ENCODE results near the gene DISC1.
"Not testable (repeated sequence)": the region's sequence is repeated elsewhere in the genome, so short reads cannot be mapped to it uniquely, and the experiment has no call there.

The DISC1 gene

DNA sequence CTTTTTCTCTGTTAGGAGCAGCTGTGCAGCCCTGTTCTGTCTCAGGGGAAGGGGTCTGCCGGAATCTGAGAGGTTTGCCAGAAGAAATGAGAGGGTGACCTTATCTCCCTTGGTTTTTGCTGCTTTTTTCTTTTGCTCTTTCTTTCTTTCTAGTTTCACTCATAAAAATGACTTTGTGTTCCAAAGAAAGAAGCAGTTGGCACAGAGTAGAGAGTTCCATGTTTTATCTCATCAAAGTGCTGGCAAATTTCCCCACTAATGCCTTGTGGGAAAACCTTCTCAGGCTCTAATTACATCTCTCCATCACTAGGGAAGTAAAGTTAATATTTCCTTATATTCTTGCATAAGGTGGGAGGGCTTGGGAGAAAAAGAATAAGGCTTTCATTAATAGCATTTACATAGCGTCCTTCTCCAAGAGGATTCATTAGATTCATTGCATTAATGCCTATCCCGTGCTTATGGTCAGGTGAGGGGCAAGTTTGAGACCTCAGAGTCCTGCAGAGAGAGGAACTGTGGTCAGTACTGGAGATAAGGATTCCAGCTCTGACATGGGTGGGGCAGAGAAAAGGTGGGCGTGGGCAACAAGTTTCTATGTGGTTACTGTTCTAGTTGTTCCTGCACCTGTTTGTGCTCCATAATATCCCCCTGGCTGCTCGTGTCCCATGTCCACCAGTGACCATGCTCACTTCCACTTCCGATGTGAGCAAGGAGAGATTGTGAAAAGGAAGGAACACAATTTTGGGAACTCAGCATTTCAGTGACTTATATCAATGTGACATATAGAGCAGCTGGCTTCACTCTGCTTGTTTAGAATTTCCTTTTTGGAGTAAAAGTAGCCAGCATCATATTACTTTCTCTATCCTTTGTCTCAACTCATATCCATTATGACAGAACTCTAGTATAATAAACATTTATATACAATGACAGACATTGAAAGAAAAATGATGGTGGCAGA is 79.5 kb downstream of the DISC1 start:
- DNase-seq = no peak

- DNase-seq = no peak
Observed at GRCh38 chr1:231706934-231707333, 80.3 kb downstream of the DISC1 start.

DNA sequence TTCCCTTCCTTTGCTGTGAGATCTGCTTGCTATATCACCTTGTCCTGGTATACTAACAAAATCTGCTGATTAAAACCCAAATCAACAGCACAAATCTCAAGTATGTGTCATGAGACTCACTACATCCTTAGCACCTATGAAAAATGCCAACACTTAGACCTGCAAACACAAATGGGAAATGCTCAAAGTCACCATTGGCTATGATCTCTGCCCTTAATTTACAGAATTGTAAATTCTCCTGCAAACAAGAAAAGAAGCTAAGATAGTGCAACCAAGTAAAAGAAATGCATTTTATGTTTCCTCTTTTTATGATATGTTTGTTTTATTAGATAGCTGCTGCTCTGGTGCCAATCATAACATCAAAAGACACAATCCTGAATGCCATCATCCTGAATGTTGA is 80.8 kb downstream of the DISC1 start:
- no peak for DNase-seq

DNA sequence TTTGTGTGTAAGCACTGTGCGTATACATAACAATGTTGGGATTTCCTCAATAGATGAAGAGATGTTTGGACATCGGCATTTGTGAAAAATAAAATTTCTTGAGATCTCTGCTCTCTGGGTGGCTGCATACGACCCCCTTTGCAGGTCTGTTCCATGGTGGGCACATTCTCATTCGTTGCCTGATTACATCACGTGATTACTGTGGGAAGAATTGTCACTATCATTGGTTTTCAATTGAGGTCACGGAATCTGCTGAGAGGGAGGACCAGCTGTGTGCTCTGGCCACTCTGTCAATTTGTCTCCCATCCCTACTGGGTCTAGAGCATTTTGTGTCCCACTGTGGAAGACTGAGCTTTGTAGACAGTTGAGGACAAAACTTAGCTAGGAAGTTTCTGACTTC is 81.8 kb downstream of the DISC1 start:
- DNase-seq = no peak

DNA sequence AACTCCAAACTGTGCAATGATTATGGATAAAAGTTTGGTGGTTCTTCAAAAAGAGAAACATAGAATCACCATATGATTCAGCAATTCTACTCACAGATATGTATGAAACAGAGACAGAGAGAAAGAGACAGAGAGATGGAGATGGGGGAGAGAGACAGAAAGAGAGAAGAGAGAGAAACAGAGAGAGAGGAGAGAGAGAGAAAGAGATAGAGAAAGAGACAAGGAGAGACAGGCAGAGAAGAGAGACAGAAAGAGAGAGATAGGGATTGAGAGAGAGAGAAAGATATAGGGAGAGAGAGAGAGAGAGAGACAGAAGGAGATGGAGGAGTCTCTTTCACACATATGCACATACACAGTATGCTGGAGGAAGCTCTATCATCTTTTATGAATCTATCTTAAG is 87.8 kb downstream of the DISC1 start:
- no peak for DNase-seq

GRCh38 chr1:231715816-231716722 is 89.5 kb downstream of the DISC1 start:
- no peak for DNase-seq

DNA sequence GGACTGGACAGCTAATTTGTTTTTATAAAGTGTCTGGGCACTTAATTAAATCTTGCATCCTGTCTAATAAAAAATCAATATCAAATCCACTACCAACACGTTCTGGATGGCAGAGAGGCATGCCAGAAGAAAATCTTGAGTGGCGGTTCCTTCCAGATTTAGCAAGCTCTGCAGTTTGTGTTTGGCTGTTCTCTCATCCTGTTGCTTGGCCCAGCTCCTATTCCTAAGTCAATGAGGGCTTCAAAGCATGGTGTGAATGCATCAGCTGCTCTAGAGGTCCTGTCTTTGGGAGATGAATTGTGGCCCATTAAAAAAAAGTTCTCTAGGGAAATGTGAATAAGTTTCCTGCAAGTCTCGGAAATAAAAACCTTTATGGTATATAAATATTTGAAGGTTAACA is 90.3 kb downstream of the DISC1 start:
- DNase-seq = no peak

DNA sequence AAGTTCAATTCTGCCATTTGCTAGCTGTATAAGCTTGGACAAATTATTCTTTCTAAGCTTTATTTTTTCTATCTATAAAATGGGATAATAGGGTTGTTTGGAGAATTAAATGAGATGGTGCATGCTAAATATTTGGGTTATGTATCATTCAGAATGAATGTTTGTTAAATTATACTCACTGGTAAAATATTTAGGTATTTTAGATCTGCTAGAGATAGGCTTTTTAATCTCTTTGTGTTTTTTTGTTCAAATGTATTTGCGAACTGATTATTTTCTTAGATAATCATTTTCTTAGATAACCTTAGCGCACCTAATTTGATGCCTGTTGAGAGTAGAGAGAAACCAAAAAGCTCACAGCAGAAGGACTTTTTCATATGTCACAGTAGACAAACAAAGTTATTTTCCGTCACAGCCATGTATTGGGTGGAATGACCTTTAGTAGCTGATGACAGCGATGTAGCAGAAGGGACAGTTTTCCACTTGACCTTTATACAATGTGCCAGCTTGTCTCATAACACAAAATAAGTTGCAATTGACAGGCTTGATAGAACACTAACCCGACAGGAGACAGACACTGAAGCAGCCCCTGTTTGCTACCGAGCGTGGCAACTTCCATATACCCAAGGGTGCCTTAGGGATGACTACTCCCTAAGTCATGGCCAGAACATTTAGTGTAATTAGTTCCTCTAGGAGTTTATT is 93.0 kb downstream of the DISC1 start:
- DNase-seq = no peak

GRCh38 chr1:231720652-231721325 is 94.2 kb downstream of the DISC1 start:
- DNase-seq = no peak

DNA sequence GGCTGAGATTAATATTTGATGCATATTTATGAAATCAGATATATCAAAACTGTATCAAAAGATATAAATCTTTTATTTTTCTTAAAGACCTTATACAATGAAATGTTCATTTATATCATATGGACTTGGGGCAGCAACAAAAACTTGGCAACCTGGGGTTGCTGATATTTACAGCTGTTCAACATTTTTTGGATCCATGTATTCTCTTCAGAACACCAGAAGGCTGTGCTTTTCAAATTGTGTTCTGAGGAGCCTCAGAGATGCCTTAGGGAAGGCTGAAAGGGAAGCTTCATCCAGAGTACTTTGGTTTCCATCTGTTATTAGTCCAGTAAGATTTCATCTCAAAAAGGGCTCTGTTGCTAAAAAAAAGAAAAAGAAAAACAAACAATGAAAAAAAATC is 94.8 kb downstream of the DISC1 start:
- no peak for DNase-seq

GRCh38 chr1:231722356-231722755 is 95.8 kb downstream of the DISC1 start:
- DNase-seq = no peak

DNA sequence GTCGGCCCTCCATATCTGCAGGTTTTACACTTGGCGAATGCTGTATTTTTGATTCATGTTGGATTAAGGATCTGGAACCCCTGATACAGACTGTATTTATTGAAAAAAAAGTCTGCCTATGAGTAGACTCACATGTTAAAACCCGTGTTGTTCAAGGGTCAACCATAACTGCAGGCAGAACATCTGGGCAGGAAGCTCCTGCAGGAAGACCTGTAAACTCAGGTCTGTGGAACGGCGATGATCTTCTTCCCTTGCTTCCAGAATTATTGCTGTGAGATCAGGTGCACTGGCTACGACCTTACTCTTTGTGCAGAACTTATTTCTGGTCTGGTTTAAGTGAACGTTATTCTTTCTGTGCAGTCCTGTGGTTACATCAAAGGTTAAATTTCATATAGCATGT is 96.6 kb downstream of the DISC1 start:
- no peak for DNase-seq

DNA sequence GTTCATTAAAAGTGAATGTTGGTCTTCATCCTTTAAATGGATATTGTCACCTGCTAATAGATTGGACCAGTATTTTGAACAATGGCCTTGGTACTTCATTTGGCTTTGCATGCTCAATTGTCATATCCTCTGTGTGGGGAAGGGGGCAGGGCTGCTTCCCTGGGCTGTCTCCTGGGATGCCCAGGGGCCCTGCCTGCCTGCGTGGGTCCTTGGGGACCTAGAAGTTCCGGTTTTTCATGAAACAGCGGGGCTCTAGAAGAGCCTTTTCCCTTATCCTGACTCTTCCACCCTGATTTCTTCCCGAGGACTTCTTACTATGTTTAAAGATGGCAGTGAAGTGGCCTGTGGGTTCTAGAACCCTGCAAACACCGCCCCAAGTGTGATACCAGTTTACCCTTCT is 97.5 kb downstream of the DISC1 start:
- DNase-seq = no peak

- no peak for DNase-seq
Observed at GRCh38 chr1:231724876-231725647, 98.5 kb downstream of the DISC1 start.

DNA sequence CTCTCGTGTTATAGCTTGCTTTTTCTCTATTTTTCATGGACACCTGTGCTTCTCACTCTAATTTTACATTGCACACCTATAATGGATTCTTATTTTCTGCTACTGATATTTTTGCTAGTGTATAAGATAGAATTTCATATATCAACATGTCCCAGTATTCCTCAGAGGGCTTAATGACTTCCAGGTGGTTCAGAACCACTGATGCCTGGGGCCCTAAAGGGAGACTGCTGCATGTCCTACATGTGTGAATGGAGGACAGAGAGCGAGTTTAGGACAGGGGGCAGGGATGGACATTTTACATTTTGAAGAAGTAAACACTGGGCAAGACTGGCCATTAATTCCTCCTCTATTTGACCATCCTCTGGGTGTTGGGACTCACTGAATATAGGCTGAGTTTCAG is 100.6 kb downstream of the DISC1 start:
- no peak for DNase-seq

DNA sequence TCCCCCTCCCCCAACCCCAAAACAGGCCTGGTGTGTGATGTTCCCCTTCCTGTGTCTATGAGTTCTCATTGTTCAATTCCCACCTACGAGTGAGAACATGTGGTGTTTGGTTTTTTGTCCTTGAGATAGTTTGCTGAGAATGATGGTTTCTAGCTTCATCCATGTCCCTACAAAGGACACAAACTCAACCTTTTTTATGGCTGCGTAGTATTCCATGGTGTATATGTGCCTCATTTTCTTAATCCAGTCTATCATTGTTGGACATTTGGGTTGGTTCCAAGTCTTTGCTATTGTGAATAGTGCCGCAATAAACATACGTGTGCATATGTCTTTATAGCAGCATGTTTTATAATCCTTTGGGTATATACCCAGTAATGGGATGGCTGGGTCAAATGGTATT is 102.4 kb downstream of the DISC1 start:
- not testable (repeated sequence) for DNase-seq

DNA sequence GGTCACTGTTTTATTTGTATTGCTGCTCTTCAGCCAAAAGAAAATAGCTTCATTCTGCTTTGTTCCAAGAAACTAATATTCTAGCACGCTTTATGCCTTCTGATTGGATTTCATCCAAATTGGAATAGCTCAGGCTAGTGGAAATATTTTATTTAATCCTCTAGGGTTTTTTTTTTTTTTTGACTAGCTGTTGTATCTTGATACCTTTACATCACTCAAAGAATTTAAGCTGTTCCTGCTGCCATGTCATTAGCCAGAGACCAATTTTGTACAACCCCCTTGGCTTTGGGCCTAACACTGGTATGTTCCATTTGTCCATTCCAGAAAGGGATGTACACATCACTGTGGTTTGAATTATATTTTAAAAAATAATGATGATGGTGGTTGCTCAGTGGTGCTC is 103.0 kb downstream of the DISC1 start:
- no peak for DNase-seq

DNA sequence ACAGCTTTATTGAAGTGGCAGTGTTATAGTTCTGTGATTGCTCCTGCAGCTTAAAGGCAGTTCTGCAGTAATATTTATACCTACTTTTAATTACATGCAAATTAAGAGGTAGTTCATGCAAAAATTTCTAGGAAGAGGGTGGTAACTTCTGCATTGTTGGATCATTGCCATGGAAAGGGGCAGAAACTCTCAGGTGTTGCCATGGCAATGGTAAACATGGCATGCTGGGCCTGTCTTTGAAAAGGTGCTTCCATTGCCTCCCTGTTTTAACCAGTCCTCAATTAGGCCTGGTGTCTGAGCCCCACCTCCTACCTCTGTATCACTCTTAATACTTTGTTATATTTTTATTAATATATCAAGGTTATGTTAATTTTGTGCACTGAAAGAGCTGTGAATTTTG is 104.7 kb downstream of the DISC1 start:
- no peak for DNase-seq

GRCh38 chr1:231733063-231733462 is 106.5 kb downstream of the DISC1 start:
- no peak for DNase-seq

DNA sequence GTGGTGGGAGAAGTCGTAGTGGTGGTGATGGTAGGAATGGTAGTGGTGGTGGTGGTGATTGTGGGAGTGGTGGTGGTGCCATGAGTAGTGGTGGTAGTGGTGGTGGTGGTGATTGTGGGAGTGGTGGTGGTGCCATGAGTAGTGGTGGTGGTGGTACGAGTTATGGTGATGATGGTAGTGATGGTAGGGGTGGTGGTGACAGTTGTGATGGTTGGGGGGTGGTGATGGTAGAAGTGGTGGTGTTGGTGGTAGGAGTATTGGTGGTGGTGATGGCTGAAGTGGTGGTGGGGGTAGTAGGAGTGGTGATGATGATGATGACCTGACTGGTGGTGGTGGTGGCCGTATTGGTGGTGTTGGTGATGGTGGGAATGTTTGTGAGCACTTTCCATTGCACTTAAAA is 107.1 kb downstream of the DISC1 start:
- no peak for DNase-seq

GRCh38 chr1:231734417-231734816 is 107.8 kb downstream of the DISC1 start:
- DNase-seq = no peak

DNA sequence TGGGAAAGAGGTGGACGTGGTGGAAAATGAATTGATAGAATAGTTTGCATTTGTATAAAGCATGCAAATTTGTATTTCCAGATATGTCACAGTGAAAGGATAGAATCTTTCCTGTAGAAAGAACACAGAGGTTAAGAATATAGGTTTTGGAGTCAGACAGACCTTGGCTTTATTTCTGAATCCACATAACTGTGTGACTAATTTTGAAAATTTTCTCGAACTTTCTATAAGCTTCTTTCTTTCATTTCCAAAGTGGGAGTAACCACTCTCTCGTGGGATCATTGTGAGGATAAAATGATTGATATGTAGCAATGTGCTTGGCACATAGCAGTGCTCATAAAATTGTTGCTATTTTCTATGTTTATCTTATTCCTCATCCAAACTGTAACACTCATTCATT is 108.8 kb downstream of the DISC1 start:
- DNase-seq = no peak
